ENCODE data around the gene MCUB. TPM values are rescaled to one million over a fixed set of nuclear protein-coding genes. Genes with fewer than 3 reads are reported as not detected.

The MCUB gene
- total and polyA plus RNA-seq, 9 of the 15 experiments (the other 6 are each of a cell fraction or from before 2014, with no cell fraction given) = 1.4 to 21.5 (median 5.4) TPM

DNA sequence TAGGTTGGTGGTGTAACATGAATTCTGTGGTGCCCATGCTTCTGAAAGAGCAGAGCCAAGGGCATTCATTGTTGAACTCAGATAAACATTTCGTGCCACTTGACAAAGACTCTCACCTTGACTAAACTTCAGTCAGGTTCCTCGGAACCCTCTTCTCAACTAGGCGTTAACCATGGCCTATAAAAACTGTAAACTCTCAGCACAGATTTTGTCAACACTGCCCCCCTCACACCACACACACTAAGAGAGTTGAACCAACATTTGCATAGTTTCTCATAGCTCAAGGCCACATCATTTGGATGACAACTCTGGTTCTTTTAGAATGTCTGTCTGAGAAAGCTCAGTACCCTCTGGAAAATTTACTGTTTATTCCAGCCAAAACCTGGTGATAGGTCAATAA, 115.1 kb downstream of the MCUB start (continued):
- TF ChIP-seq HSF4 (CRISPR knock-in tag; IDR thresholded peaks at IDR 0.05; ENCODE audit: borderline replicate concordance) (no peak), NCOR1 (IDR thresholded peaks at IDR 0.05) (no peak), STAG1 (CRISPR knock-in tag; IDR thresholded peaks at IDR 0.05; ENCODE audit: borderline replicate concordance) (no peak)

DNA sequence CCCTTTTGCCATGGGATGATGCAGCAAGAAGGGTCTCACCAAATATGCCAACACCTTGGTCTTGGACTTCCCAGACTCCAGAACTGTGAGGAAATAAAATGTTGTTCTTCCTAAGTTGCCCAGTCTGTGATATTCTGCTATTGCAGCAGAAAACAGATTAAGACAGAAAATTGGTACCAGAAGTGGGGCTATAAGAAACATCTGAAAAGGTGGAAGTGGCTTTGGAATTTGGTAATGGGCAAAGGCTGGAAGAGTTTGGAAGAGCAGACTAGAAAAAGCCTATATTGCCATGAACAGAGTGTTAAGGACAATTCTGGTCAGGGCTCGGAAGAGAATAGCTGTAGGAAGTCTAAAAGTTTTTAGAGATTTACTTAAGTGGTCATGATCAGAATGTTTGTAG, 115.8 kb downstream of the MCUB start:
- Histone ChIP-seq H3K79me2 (ENCODE audit: control insufficient read depth, insufficient read depth, low read length) (no peaks in the 10 kb centered on the region), H3K27me3 (ENCODE audit: control insufficient read depth in 2 of 2, insufficient read depth in 2 of 2, low read length in 2 of 2) (no peaks in the 10 kb centered on the region), H3K9me3 (replicated peaks; ENCODE audit: control insufficient read depth, insufficient read depth, low read depth, low read length) (peaks cover 2% of the 10 kb centered on the region; the same call in 1 of the 2 replicates), H3K9me1 (ENCODE audit: control insufficient read depth, insufficient read depth, low read length) (no peaks in the 10 kb centered on the region), H3K9ac (ENCODE audit: insufficient read depth in 1 of 2, low read depth in 2 of 2, low read length in 2 of 2) (no peak overlapping the region), H4K20me1 (replicated peaks; ENCODE audit: control insufficient read depth, insufficient read depth, low read length) (no peaks in the 10 kb centered on the region), H3K4me3 (no peak overlapping the region), H3K4me2 (ENCODE audit: insufficient read depth, low read length) (no peak overlapping the region), H2AFZ (ENCODE audit: low read depth, low read length) (no peak overlapping the region), H3K27ac (ENCODE audit: extremely low read depth, low read depth, low read length) (no peak overlapping the region), H3K36me3 (ENCODE audit: control insufficient read depth, insufficient read depth, low read length) (no peaks in the 10 kb centered on the region), H3K4me1 (replicated peaks in 1 of 2; ENCODE audit: control insufficient read depth in 2 of 2, insufficient read depth in 2 of 2, low read length in 2 of 2) (no peaks in the 10 kb centered on the region)
- no TSS peak for BruUV-seq (replicated peaks)
- ATAC-seq (no peak), DNase-seq (ENCODE audit: extremely low read depth in 1 of 4, low spot score in 3 of 4) (no peak), FAIRE-seq (no peak)
- POLR2A ChIA-PET = no interaction called here
- CTCF ChIA-PET (ENCODE audit: low intra/inter-chr PET ratio) = no interaction called here
- WGBS (ENCODE audit: insufficient coverage, low coverage, missing lambda C conversion rate) = 24% methylated on average over 1 of the region's 1 CpG
- intact Hi-C loops (cut with micrococcal nuclease) = no loop called here
- TF ChIP-seq, protein P1, sequence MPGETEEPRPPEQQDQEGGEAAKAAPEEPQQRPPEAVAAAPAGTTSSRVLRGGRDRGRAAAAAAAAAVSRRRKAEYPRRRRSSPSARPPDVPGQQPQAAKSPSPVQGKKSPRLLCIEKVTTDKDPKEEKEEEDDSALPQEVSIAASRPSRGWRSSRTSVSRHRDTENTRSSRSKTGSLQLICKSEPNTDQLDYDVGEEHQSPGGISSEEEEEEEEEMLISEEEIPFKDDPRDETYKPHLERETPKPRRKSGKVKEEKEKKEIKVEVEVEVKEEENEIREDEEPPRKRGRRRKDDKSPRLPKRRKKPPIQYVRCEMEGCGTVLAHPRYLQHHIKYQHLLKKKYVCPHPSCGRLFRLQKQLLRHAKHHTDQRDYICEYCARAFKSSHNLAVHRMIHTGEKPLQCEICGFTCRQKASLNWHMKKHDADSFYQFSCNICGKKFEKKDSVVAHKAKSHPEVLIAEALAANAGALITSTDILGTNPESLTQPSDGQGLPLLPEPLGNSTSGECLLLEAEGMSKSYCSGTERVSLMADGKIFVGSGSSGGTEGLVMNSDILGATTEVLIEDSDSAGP (CRISPR knock-in tag; IDR thresholded peaks at IDR 0.05) = no peak
- TF ChIP-seq SMARCA5 (IDR thresholded peaks at IDR 0.05) (no peak), ZNF707 (CRISPR knock-in tag; conservative IDR thresholded peaks at IDR 0.05) (peak; percentile 67), HES1 (IDR thresholded peaks at IDR 0.05; ENCODE audit: low read depth) (no peak), ZNF717 (CRISPR knock-in tag; IDR thresholded peaks at IDR 0.05) (no peak), NFYB (IDR thresholded peaks at IDR 0.05; ENCODE audit: extremely low read depth, insufficient read length) (no peak)
- TF ChIP-seq, protein P2, sequence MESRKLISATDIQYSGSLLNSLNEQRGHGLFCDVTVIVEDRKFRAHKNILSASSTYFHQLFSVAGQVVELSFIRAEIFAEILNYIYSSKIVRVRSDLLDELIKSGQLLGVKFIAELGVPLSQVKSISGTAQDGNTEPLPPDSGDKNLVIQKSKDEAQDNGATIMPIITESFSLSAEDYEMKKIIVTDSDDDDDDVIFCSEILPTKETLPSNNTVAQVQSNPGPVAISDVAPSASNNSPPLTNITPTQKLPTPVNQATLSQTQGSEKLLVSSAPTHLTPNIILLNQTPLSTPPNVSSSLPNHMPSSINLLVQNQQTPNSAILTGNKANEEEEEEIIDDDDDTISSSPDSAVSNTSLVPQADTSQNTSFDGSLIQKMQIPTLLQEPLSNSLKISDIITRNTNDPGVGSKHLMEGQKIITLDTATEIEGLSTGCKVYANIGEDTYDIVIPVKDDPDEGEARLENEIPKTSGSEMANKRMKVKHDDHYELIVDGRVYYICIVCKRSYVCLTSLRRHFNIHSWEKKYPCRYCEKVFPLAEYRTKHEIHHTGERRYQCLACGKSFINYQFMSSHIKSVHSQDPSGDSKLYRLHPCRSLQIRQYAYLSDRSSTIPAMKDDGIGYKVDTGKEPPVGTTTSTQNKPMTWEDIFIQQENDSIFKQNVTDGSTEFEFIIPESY (CRISPR knock-in tag; IDR thresholded peaks at IDR 0.05) = no peak
- TF ChIP-seq, protein P3, sequence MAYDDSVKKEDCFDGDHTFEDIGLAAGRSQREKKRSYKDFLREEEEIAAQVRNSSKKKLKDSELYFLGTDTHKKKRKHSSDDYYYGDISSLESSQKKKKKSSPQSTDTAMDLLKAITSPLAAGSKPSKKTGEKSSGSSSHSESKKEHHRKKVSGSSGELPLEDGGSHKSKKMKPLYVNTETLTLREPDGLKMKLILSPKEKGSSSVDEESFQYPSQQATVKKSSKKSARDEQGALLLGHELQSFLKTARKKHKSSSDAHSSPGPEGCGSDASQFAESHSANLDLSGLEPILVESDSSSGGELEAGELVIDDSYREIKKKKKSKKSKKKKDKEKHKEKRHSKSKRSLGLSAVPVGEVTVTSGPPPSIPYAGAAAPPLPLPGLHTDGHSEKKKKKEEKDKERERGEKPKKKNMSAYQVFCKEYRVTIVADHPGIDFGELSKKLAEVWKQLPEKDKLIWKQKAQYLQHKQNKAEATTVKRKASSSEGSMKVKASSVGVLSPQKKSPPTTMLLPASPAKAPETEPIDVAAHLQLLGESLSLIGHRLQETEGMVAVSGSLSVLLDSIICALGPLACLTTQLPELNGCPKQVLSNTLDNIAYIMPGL (CRISPR knock-in tag; IDR thresholded peaks at IDR 0.05) = no peak
- in situ Hi-C loops (cut with MboI) = no loop called here
